ENCODE results near the gene METTL17. TPM values are rescaled to one million over a fixed set of nuclear protein-coding genes. Genes with fewer than 3 reads are reported as not detected.

The METTL17 gene
- polyA plus RNA-seq, 1 donor from 2014 or later, result 231 TPM

- H3F3A ChIP-seq (ENCODE audit: insufficient read depth, low read length, poor library complexity, severe bottlenecking), result no peaks in the 10 kb centered on the region
- no peak overlapping the region for H3K9ac ChIP-seq (ENCODE audit: low read length)
- H3K9me2 ChIP-seq (ENCODE audit: insufficient read depth, low read length), result no peaks in the 10 kb centered on the region
- no peak for TF ChIP-seq SMC3 (conservative IDR thresholded peaks at IDR 0.05; ENCODE audit: poor library complexity)
- H3K27me3 ChIP-seq (ENCODE audit: insufficient read depth, low read depth, low read length), result no peaks in the 10 kb centered on the region
- H2AFZ ChIP-seq (ENCODE audit: low read depth, low read length), result no peak overlapping the region
- peaks cover 9% of the 10 kb centered on the region for H3K79me2 ChIP-seq (replicated peaks; ENCODE audit: insufficient read depth, low read length)
- H3K36me3 ChIP-seq (ENCODE audit: insufficient read depth, low read length), result peaks cover 4% of the 10 kb centered on the region
- H4K20me1 ChIP-seq (ENCODE audit: insufficient read depth), result no peaks in the 10 kb centered on the region
- H3K9me3 ChIP-seq (ENCODE audit: low read length), result no peaks in the 10 kb centered on the region
- no peak overlapping the region for H3K27ac ChIP-seq (ENCODE audit: low read length)
- no peak overlapping the region for H3K4me2 ChIP-seq (ENCODE audit: low read length)
- no peak overlapping the region for H3K4me3 ChIP-seq (ENCODE audit: low read length)
Measured at GRCh38 chr14:20996521-20996920, 6.7 kb downstream of the METTL17 start.

- Histone ChIP-seq H4K20me1 (ENCODE audit: insufficient read depth) (no peaks in the 10 kb centered on the region), H3K36me3 (ENCODE audit: insufficient read depth, low read length) (peaks cover 4% of the 10 kb centered on the region), H3K27ac (ENCODE audit: low read length) (no peak overlapping the region), H3K9me3 (ENCODE audit: low read length) (no peaks in the 10 kb centered on the region), H3K9me2 (ENCODE audit: insufficient read depth, low read length) (no peaks in the 10 kb centered on the region), H3K27me3 (ENCODE audit: insufficient read depth, low read depth, low read length) (no peaks in the 10 kb centered on the region), H3K4me3 (ENCODE audit: low read length) (no peak overlapping the region), H3F3A (ENCODE audit: insufficient read depth, low read length, poor library complexity, severe bottlenecking) (no peaks in the 10 kb centered on the region), H3K9ac (ENCODE audit: low read length) (no peak overlapping the region), H2AFZ (ENCODE audit: low read depth, low read length) (no peak overlapping the region), H3K79me2 (replicated peaks; ENCODE audit: insufficient read depth, low read length) (peaks cover 3% of the 10 kb centered on the region), H3K4me2 (ENCODE audit: low read length) (no peak overlapping the region)
- no peak for TF ChIP-seq SMC3 (conservative IDR thresholded peaks at IDR 0.05; ENCODE audit: poor library complexity)
- TF ChIP-seq RAD21 (conservative IDR thresholded peaks at IDR 0.05), result no peak
- no peak for TF ChIP-seq POLR2AphosphoS5 (IDR thresholded peaks at IDR 0.05)
- TF ChIP-seq, protein P1, sequence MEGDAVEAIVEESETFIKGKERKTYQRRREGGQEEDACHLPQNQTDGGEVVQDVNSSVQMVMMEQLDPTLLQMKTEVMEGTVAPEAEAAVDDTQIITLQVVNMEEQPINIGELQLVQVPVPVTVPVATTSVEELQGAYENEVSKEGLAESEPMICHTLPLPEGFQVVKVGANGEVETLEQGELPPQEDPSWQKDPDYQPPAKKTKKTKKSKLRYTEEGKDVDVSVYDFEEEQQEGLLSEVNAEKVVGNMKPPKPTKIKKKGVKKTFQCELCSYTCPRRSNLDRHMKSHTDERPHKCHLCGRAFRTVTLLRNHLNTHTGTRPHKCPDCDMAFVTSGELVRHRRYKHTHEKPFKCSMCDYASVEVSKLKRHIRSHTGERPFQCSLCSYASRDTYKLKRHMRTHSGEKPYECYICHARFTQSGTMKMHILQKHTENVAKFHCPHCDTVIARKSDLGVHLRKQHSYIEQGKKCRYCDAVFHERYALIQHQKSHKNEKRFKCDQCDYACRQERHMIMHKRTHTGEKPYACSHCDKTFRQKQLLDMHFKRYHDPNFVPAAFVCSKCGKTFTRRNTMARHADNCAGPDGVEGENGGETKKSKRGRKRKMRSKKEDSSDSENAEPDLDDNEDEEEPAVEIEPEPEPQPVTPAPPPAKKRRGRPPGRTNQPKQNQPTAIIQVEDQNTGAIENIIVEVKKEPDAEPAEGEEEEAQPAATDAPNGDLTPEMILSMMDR (IDR thresholded peaks at IDR 0.05; ENCODE audit: poor library complexity, severe bottlenecking), result no peak
- no peak for TF ChIP-seq EZH2 (IDR thresholded peaks at IDR 0.05; ENCODE audit: borderline replicate concordance, insufficient read depth, low read length, poor library complexity, severe bottlenecking)
- no peak for TF ChIP-seq TAF1 (IDR thresholded peaks at IDR 0.05; ENCODE audit: low read depth)
- TF ChIP-seq, protein P2, sequence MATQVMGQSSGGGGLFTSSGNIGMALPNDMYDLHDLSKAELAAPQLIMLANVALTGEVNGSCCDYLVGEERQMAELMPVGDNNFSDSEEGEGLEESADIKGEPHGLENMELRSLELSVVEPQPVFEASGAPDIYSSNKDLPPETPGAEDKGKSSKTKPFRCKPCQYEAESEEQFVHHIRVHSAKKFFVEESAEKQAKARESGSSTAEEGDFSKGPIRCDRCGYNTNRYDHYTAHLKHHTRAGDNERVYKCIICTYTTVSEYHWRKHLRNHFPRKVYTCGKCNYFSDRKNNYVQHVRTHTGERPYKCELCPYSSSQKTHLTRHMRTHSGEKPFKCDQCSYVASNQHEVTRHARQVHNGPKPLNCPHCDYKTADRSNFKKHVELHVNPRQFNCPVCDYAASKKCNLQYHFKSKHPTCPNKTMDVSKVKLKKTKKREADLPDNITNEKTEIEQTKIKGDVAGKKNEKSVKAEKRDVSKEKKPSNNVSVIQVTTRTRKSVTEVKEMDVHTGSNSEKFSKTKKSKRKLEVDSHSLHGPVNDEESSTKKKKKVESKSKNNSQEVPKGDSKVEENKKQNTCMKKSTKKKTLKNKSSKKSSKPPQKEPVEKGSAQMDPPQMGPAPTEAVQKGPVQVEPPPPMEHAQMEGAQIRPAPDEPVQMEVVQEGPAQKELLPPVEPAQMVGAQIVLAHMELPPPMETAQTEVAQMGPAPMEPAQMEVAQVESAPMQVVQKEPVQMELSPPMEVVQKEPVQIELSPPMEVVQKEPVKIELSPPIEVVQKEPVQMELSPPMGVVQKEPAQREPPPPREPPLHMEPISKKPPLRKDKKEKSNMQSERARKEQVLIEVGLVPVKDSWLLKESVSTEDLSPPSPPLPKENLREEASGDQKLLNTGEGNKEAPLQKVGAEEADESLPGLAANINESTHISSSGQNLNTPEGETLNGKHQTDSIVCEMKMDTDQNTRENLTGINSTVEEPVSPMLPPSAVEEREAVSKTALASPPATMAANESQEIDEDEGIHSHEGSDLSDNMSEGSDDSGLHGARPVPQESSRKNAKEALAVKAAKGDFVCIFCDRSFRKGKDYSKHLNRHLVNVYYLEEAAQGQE (IDR thresholded peaks at IDR 0.05; ENCODE audit: borderline replicate concordance), result no peak
- TF ChIP-seq MXI1 (conservative IDR thresholded peaks at IDR 0.05; ENCODE audit: poor library complexity, severe bottlenecking), result no peak
- TF ChIP-seq EP300 (conservative IDR thresholded peaks at IDR 0.05; ENCODE audit: poor library complexity, severe bottlenecking), result no peak
Measured at GRCh38 chr14:20997115-20997514, 7.3 kb downstream of the METTL17 start.

DNA sequence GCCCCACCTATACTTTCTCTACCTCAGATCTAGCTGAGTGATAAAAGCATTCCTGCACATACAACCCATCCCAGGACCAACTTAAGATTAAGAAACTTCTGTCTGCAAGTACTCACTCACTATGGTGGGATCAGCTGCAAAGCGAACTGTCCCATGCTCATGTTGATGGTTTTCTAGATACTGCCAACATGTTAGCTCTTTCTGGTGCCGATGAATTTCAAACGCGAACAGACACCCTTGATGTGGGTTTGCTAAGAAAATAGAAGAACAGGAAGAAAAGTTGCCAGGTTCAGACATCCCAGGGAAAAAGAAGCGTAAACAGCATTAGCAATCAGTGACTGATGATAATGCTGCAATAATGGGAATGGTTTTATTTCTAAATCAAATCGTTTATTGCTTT, 7.8 kb downstream of the METTL17 start:
- Histone ChIP-seq H4K20me1 (ENCODE audit: insufficient read depth) (no peaks in the 10 kb centered on the region), H3K27ac (ENCODE audit: low read length) (no peak overlapping the region), H3K4me3 (ENCODE audit: low read length) (no peak overlapping the region), H3K79me2 (replicated peaks; ENCODE audit: insufficient read depth, low read length) (no peaks in the 10 kb centered on the region), H3K9me2 (ENCODE audit: insufficient read depth, low read length) (no peaks in the 10 kb centered on the region), H3K36me3 (ENCODE audit: insufficient read depth, low read length) (peaks cover 4% of the 10 kb centered on the region), H3K9ac (ENCODE audit: low read length) (no peak overlapping the region), H2AFZ (ENCODE audit: low read depth, low read length) (no peak overlapping the region), H3K4me2 (ENCODE audit: low read length) (no peak overlapping the region), H3K27me3 (ENCODE audit: insufficient read depth, low read depth, low read length) (no peaks in the 10 kb centered on the region), H3K9me3 (ENCODE audit: low read length) (no peaks in the 10 kb centered on the region), H3F3A (ENCODE audit: insufficient read depth, low read length, poor library complexity, severe bottlenecking) (no peaks in the 10 kb centered on the region)
- TF ChIP-seq EP300 (conservative IDR thresholded peaks at IDR 0.05; ENCODE audit: poor library complexity, severe bottlenecking) (no peak), MXI1 (conservative IDR thresholded peaks at IDR 0.05; ENCODE audit: poor library complexity, severe bottlenecking) (no peak), TAF1 (IDR thresholded peaks at IDR 0.05; ENCODE audit: low read depth) (no peak), RAD21 (conservative IDR thresholded peaks at IDR 0.05) (no peak)
- TF ChIP-seq, protein P1 (IDR thresholded peaks at IDR 0.05; ENCODE audit: poor library complexity, severe bottlenecking), result no peak
- TF ChIP-seq, protein P2 (IDR thresholded peaks at IDR 0.05; ENCODE audit: borderline replicate concordance), result no peak

All from neural cell (in vitro differentiated cells).